Kasumi-1 (cell line): ENCODE results near the gene ANKRD1.

ENCODE experiments used
- DNase-seq, 2 experiments: peaks; one replicate each; lab custom pipeline; 2025; lab: John Stamatoyannopoulos, UW

The ANKRD1 gene

DNA sequence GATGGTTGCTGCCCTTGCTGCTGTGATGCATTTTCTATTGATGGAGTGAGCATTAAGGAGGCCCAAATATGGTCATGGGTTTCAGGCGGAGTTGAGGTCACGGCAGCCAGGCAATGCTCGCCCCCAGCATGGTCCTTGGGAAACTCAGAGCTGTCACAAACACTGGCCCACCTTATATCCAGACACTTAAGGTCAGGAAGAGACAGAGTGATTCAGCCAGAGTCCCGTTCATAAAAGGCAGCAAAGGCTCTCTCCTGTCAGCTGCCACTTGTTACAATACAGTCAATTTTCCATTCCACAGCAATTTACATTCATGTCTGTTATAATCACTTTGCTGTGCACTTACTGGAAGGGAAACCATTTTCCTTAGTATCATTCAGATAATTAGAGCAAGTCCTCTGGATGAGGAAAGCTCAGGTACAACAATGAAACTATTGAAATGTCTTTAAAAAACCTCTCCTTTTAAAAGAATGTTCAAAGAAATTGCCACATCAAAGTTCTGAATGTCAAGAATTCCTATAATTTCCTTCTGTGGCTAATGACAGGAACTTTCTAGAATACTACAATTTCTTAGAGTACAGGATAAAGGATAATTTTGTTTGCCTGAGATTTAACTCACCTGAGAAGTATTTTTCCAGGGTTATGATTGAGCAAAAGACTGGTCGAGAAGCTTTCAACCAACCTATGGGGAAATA lies 14.8 kb upstream of the ANKRD1 start:
- no peak for DNase-seq

DNA sequence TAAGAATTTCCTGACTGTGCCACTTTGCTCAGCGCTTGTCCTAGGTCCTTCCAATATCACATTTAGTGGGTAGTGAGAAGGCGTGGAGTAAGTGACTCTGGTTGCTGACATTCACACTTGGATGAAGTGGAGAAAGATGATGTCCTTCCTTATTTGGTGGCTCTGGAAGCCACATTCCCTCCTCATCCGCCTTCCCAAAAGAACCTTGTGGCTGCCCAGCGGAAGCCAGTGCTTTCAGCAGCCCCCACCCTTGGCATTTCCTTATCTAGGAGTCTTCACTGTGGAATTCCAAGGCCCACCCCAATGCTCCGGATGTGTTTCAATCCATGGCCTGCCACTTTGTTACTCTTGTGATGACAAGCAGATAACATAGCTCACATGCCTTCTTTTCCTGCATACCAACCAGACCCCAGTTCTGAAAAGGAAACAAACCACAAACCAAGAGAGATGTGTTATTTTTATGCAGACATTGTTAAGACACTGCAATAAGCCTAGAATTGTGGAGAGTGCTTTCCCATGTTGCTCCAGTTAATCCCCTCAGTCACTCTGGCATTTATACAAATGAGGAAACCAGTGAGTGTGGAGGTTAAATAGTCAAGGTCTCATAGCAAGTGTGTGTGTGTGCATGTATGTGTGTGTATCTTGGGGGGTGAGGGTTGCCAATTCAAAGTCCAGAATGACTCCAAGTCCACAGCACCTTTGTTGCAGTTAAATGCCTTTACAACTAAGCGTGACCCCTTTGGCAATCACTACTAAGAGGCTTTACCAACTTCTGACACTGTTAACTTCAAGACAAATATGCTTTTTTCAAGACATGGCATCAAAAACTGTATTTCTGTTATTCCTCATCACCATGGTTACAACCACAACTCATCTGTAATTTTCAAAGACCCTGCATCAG lies 10.3 kb upstream of the ANKRD1 start:
- DNase-seq, result peak; percentile 39 to 47

DNA sequence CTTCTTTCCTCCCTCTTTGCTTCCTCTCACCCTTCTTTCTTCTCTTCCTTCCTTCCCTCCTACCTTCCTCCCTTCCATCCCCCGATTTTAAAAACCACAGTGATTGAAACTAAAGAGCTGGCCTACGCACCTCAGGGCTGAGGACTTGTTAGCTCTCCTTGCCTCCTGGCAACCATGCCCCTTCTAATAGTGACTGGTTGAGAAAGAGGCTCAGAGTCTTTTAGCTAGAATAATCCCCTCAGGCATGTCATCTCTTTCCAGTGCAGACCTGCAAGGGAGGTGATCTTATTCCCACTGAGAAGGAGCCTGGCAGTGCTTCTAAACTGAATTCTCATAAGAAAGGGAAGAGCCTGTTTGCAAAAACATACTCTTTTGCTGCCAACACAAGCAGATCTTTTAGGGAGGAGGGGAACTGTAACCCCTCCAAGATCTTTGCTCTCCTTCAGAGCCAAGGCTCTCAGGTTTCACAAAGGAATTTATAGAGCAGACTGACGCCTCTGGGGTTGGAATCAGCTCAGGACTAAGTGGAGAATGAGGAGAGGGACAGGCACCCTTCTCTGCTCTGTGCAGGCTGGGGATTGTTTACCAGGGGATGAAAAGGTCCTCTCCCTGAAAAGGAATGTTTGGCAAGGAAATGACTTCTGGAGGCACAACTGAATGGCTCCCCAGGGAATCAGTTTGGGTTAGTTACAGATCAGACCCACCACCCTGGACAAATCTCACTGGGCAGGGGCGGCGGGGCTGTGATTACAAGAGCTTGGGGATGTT lies 9.4 kb upstream of the ANKRD1 start:
- no peak for DNase-seq

DNA sequence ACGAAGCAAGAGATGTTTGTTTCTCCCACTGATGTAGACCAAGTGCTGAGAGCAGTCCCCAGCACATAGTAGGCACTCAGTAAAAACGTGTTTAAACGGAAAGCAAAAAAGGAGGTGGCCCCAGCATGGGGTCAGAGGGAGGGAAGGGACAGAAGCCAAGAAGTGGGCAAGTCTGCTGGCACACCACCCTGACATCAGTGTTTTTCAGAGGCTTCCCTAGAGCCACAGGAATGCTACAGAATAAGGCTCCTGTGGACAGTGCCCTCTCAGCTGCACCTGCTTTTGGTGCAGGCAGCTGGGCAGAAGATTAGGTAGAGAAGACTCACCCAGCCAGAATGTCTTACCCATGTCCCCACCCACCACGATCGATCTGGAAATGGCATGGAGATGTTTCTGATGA lies 8.3 kb upstream of the ANKRD1 start:
- DNase-seq, result no peak

DNA sequence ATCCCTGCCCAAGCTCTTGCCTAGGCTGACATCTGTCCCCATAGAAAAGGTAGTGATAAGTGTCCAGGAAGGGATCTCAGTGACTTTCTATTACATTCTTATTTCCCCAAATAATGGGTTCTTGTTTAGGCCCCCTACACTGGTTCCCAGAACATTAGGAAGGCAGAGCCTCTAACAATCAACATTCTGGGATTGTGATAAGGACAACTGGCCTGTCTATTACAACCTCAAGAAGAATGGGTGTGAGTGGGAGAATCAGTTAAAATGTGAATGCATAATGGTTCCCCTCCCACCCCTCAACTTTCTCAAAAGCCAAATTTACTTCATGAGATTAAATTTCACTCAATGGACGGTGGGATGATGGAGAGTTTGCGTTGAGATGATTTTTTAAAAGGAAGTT lies 6.4 kb upstream of the ANKRD1 start:
- DNase-seq, result no peak

DNA sequence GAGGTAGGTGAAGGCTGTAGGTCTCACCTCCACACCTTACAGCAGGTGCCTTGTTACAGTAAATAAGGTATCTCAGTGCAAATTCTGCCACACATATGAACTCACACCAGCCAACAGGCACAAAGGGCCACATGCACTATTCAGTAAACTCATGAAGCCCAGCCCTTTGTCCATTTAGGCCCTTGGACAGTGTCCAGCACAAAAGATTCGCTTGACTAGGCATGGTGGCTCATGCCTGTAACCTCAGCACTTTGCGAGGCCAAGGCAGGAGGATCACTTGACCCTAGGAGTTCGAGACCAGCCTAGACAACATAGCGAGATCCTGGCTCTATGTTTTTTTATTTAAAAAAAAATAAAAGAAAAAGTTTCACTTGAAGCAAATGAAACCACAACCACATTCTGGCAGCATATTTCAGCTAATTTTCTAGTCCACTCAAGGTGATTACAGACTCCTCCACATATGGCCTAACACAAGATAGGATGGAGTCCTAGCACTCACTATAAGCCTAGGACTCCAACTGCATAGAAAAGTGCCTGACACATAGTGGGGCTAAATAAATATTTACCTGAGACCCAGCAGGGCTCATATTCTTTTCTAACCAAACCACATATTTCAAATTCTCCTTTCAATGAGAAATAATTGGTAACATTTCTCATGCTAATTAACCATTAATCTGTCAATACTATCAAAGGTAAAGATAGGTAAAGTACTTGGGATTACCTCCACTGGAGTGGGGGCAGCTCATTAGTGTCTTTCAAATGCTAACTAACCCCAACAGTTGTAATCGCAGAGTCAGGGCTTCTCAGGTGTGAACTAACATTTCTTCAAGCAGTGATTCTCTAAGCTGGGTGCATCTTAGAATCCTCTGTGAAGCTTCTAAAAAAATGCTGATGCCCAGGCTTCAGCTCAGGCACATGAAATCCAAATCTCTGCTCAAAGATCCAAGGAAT lies 4.5 kb upstream of the ANKRD1 start:
- DNase-seq, result no peak

DNA sequence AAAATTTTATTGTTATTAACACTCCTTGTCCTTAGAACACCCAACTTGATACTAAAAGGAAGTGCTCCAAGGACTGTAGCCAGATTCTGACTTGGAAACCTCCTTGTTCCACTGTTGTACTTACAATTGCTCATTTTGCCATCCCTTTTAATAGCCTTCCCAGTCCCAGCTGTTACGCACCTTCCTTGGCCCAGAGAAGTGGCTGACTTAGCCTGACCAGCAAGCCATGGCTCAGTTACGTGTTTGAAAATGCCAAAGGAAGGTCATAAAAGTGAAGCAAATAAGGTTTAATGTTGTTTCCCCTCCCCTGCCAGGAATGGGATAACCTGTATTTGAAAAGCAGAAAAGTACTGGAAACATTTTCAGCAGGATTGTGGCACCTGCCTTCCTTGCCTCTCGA lies 3.7 kb upstream of the ANKRD1 start:
- DNase-seq, result no peak

DNA sequence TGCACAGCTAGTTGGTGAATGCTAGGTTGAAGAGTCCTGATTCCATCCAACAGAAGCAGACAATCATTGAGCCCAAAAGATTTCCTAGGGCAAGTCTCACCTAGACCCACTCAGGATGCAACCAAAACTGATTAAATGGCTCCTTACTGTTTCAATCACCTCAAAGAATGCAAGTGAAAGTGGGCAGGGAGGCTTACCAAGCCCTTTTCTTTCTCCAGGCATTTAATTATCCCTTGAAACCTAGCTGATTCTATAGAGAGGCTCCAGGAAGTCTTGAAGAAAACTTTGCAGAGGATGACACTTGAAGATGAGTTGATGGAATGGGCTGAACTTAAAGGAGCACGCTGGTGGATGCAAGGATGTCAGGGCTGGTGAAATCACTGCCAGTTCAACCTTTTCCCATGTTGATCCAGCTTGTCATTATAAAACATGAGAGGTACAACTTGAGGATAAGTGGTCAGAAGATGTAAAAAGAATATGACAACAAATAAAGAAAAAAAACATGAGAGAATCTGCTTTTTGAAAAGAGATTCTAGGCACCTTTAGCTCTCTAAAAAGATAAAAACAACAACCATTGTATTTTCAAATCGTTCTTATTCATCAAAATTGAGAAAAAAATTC lies 2.3 kb upstream of the ANKRD1 start:
- no peak for DNase-seq

DNA sequence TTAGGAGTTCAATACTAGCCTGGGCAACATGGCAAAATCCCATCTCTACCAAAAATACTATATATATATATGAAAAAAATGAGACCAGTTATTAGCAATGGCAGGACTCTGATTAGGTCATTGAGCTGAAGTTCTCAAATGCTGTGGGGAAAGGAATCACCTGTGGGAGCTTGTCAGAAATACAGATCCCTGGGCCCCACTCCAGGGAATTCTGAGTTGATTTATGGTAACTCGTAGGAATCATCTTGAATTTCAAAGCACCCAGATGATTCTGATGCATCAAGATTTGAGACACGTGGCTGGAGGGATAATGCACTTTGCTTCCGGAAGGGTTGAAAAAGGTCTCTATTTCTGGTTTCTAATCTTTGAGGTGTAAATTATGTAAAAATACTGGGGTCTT lies 1.0 kb upstream of the ANKRD1 start:
- no peak for DNase-seq

DNA sequence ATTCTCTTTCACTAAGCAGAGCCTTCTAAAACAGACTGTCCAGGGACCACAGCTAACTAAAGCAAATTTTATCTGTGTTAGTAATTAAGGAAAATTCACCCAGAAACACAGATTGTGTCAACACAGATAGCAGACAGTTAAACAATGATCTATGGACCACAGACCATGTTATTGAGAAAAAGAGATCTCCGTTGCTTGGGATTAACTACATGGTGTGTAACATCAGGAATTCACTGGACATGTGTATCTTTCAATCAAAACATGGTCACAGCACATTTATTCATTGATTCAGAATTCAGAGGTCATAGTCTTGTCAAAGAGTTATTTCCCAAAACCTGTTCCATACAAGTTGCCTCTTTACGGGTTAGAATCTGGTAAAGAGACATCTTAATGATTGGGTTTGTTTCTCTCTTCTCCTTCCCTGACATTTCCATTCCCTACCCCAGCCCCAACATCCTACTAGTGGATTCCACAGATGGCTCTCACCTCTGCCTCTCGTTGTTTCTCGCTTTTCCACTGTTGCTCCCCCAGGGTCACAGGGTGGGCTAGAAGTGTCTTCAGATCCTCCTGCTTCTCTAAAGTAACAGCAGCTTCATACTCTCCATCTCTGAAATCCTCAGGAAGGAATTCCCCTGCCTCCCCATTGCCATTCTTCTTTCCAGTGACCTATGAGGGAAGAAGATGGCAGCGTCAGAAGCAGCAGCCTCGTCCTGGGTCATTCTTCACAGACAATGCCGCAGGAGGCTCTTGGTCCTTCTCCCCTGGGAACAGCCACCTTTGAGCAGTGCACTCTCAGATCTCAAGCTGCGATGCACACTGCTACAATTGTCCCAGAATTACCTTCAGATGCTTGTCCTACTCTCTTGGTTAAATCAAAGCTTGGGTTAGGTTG lies 958 bp downstream of the ANKRD1 start:
- no peak for DNase-seq

DNA sequence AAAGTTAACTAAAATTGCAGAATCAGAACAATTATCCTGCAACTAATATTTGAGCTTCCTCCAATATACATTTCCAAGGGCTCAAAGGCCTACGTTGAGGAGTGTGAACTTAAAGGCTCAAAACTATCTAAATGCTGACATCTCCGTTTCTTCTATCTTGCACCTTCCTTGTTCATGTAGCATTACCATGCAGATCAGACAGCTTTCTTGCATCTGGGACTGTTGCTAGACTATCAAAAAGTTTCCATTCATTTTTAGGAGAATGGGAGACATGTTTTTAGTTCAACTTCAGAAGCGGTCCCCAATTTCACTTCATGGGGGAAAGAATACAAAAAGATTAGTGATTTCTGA lies 2.9 kb downstream of the ANKRD1 start:
- no peak for DNase-seq

DNA sequence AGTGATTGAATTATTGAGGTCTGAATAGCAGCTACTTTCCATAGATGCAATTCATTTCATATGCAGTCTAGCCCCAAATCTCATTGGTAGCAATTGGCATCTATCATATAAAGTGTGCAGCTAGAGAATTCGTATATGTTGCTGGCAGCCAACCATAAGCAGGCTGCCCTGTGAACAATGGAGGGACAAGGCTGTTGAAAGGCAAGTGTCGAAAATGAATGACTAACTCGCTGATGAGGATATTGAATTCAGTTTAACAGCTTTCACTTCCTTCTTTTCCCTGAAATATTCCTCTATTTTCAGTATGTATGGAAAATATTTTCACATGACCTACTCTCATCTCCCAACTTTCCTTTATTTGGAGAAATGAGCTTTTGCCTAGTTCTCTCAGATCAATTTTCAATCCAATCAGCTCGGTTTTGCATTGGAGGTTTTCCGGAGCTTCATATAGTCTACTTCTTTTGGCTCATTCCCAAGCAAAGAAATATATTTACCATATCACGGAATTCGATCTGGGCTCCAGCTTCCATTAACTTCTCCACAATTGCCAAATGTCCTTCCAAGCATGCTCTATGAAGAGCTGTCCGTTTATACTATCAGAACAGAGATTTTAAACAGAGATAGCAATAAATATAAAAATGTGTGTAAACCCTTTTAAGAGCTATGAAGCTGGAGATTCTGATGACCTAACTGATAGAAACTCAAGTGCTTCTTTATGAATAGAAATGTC lies 3.5 kb downstream of the ANKRD1 start:
- DNase-seq, result no peak

DNA sequence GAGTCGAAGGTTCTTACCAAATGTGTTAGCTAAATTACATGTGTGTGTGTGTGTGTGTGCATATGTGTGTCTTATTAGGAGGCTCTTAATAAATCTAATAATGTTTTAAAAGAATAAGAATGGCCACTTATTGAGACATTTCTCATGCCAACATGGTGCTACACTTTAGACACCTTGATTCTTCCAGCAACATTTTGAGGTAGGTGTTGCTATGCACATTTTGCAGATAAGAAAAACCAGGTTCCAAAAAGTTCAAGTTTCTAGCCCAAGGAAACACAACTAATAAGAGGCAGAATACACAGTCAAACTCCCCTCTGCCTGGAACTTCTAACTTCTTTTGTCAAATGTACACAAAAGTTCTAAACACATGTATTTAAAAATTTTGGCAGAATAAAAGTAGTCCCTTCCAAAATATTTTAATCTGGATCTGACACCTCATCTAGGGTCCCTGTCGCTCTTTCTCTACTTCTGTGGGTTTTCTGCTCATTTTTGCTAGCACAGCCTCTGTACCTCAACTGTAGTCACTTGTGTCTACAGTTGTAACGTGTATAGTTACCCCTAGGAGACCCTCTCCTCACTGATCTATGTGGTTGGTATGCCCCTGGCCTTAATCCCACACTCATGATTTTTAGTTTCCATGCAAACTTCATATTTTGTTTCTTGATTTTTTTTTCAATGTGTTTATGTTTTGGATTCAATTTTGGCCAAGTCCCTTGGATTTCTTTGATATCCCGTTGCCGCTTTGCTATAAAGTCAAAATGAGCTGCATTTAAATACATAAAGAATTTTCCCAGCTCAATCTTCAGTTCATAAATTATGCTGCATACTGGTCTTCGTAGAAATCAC lies 4.3 kb downstream of the ANKRD1 start:
- no peak for DNase-seq

DNA sequence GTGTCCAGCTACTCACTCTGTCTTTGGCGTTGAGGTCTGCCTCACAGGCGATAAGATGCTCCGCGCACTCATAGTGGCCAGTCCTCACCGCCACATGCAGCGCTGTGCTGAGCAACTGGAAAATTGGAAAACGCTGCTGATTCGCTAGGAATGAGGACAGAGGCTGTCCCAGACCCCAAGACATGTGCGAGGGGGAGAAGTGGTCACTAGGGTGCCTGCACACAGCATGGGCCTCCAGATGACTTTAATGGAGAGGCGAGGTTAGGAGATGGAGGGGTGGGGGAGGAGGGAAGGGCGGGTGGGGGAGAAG lies 5.2 kb downstream of the ANKRD1 start:
- no peak for DNase-seq

DNA sequence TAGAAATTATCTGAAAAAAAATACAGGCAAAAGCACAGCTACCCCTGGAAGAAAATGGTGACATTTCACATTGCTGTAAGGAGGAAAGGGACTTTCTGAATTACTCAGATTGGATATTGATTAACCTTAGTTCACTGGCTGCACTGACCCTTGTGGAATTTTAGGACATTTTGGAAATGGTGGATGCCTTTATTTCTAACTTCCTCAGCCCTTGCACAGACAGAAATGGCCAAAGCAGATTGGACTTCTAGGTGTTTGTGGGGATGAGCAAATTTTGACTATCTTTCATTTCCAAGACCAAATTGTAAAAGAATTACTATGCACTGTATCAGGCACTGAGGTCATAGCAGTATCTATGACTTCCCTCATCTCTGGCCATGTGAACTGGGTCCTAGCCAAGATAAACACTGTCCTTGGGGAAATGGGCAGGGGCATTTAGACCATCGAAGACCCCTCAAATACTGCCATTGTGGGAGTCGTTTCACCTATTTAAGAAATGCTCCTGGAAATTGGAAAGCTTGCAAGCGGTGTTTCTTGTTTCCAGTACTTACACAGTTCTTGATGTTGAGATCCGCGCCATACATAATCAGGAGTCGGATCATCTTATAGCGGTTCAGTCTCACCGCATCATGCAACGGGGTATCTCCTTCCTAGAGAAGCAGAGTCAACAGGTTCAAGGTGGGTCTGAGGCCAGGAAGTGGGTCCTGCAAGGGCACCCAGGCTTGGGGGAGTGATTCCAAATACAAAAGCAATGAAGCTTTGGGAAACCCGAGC lies 5.7 kb downstream of the ANKRD1 start:
- DNase-seq, result no peak

DNA sequence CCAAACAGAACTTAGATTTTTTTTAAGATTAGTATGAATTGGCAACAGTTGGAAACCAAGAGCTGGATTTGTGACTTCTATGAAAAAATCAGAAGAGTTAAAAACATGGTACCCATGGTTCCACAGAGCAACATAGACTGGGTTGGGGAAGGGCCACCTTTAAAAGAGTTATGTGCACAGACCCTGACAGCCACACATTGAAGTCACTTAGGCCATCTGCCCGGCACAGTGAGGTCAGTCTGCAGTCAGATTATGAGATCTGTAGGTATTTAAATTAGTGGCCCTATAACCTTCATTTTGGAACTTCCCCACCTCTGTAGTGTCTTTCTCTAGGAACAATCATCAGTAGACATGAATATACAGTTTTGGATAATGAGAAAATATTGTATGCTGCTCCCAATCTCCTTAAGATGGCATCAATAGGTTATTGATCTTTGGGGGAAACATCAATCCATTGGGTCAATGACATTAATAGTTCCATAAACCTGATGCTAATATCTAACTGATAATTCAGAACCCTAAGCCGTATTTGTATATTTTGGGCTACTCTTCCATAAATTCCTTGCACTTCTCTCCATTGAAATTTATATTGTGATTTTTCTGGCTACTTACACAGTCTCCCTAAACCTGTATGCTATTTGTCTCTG lies 7.0 kb downstream of the ANKRD1 start:
- no peak for DNase-seq

DNA sequence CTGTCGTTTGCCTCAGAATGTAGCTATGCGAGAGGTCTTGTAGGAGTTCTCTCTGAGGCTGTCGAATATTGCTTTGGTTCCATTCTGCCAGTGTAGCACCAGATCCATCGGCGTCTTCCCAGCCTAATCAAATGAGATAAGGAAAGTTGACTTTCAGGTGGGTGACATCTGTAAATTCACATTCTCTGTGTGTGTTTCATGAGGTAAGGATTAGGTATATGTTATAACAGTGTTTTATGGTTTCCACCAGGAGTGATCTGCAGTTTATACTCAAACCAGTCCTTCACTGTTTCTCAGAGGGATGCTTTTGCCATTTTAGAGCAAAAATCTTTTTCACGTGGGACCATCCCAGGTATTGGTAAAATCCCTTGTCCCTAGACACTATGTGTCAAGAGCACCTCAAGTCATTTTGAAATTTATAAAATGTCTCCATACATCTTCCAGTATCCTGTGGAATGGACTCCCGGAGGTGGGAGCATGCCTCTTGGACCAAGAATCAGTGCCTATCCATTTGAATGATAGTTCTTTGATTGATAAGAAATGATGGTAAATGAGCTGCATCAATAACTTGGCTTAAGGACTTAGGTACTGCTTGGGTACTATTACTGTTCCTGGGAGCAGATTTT lies 7.9 kb downstream of the ANKRD1 start:
- DNase-seq, result no peak
